GM12875 (cell line): ENCODE measurements around the gene PHPT1.
"Not testable (repeated sequence)": the region's sequence is repeated elsewhere in the genome, so short reads cannot be mapped to it uniquely, and the experiment has no call there.

Source experiments
- H3K4me3 ChIP-seq: one replicate; pipeline ENCODE4 v1.5.1; 2011; ENCODE audit warnings: low read depth, low read length, control low read depth
- TF ChIP-seq, protein P1 (sequence below): IDR thresholded peaks from 2 replicates; pipeline ENCODE4 v1.5.1; 2011; ENCODE audit warnings: low read depth, mild to moderate bottlenecking, control low read depth, inconsistent platforms, low read length, moderate library complexity, borderline replicate concordance; ENCODE audit not compliant: insufficient read depth

The PHPT1 gene

DNA sequence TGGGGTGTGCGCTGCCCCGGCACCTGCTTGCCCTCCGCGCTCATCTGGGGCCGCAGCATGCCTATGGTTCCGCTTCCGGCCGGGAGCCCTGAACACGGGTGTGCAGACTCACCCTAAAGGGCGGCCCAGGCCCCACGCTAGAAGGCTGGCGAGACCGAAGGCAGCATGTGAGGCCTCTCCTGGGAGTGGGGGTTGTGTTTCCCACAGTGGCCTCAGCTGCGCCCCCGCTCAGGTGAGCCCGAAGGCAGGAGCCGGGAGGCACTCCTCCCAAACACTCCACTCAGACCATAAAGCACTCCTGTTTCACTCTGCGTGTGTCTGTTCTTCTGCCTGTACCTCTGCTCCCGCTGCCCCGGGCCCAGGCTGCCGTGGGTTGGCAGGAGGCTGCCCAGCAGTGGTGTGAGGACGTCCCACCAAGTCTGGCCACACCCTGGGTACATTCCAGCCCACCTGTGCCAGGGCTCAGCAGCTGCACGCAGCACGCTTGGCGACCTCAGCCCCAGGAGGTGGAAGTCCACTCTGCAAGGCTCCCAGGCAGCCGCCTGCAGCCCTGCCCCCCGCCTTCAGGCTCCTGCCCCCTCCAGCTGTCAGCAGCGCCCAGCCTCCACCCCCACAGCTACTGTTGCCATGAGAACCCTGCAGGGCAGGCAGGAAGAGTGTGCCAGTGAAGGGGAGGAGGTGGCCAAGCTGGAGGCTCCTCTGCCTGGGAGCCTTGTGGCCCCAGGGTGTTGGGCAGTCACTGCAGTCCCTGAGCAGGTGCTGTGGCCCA is 8.1 kb upstream of the PHPT1 start:
- TF ChIP-seq, protein P1, sequence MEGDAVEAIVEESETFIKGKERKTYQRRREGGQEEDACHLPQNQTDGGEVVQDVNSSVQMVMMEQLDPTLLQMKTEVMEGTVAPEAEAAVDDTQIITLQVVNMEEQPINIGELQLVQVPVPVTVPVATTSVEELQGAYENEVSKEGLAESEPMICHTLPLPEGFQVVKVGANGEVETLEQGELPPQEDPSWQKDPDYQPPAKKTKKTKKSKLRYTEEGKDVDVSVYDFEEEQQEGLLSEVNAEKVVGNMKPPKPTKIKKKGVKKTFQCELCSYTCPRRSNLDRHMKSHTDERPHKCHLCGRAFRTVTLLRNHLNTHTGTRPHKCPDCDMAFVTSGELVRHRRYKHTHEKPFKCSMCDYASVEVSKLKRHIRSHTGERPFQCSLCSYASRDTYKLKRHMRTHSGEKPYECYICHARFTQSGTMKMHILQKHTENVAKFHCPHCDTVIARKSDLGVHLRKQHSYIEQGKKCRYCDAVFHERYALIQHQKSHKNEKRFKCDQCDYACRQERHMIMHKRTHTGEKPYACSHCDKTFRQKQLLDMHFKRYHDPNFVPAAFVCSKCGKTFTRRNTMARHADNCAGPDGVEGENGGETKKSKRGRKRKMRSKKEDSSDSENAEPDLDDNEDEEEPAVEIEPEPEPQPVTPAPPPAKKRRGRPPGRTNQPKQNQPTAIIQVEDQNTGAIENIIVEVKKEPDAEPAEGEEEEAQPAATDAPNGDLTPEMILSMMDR, result no peak
- no peak overlapping the region for H3K4me3 ChIP-seq

DNA sequence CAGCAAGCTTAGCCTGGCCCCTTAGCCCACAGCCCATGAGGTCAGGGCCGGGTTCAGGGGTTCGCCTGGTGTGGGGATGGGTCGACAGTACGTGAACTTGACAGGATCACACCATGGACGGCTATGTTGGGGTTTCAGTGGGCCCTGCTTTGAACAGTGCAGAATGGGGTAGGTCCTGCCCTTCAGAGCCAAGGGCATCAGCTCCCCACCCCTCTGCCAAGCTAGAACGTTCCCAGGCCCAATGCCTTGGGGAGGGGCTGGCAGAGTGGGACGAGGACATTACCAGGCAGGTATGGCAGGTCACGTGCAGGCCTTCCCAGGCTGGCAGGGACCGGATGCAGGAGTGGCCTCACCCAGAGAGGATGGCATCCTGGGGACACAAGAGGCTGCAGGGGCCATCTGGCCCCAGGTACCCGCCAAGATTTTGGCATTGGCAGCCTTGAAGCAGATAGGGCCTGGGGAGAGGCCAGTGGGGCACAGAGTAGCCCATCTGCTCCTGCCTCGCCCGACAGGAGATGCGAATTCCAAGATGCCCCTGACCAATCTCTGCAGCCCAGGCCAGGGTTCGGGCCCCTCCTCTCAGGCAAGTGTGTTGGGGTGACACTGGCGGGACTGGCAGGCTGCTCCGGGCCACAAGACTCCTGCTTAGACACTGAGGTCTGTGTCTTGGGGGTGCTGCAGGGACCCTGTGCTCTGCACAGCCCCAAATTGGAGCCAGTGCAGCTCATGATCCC is 7.4 kb upstream of the PHPT1 start:
- not testable (repeated sequence) for H3K4me3 ChIP-seq

DNA sequence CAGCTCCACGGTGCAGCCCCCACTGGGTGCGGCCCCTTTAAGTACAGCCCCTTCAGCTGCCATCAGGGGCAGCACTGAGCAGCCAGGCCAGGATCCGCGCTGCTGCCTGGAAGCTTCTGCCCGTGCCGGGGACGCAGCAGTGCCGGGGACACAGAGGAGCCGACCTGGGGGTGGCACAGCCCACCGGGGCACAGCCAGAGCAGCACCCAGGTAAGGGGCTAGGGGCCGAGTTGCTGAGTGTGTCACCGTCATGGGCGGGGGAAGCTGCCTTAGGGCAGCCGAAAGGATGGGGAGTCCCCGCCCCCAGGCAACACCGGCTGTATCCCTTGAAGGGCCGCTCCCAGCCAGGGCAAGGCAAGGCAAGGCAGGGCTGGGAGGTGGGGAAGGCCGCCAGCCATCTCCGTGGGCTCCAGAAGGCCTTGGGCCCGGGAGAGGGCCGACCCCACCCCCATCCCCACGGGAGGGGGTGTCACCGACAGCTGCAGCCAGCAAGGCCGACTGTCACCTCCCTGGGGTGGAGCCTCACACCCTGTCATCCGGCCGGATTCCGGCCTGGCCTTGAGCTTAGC is 6.7 kb upstream of the PHPT1 start, which contains the start of gene AJM1:
Gene AJM1 (plus strand): TSS at position 99 of the 569 bp plus-strand sequence. CDS start 1,937 bp downstream, outside the sequence.
- peak within 1 kb of the TSS; percentile 43 for H3K4me3 ChIP-seq
- TF ChIP-seq, protein P1, result peak; percentile 95

DNA sequence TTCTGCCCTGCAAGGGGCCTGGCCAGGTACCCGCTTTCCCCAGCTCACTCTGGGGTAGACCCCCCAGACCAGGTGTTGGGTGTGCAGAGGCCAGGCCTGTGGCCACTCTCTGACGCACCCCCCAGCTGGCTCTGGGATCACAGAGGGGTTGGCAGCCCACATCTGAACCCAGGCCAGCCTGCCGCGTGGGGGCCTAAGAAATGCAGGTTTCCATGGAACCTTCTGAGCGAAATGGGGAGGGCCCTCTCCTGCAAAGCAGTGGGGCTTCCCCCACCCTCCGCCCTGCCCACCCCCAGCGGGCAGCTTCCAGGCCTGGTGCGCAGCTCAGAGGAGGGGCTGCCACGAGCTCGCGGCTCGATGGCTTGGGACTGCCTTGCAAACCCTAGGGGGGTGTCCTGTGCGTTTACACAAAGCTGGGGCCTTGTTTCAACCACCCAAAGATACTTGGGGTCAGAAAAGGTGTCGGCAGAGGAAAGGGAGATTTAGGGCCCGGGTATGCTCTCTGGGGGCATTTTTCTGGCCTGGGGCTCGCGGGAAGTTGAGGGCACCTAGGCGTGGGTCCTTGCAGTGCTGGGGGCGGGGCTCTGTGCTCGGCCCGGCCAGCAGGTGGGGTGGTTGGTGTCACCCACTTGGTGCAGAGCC is 5.9 kb upstream of the PHPT1 start:
- H3K4me3 ChIP-seq, result not testable (repeated sequence)

DNA sequence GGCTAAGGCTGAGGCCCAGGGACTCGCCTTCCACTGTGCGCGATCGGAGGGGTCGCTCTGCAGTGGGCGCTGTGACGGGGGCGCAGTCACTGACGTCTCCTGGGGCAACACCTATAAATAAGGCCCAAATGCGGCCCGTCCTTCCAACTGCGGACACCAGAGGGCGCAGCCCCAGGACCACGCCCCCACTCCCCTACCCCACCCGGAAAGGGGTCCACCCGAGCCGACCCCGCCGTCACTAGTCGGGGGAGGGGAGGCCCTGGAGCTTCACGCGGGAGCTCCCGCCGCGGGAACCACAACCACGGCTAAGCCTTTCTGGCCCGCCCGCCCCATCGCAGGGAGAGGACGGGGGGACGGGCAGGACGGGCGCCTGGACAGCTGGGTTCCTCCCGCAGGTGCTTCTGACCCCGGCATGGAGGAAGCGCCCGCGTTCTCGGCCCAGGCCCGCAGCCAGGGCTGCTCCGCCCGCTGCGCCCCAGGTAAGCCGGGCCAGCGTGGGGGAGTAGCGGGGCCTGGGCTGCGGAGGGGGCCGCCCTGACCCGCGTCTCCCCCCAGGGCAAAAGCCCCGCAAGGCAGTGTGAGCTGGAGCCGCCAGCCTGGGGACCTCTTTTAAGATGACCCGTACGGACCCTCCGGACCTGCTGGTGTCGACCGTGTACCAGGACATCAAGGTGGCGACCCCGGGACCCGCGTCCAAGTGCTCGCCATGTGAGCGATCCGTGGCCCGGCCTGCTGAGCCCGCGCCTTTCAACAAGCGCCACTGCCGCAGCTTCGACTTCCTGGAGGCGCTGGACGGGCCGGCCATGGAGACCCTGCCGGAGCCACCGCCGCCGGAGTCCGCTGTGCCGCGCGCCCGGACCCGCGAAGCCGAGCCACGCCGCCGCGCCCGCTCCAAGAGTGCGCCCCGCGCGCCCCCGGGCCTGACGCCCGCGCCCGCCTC is 5.1 kb upstream of the PHPT1 start:
- H3K4me3 ChIP-seq, result not testable (repeated sequence)
- TF ChIP-seq, protein P1, result peak; percentile 59

DNA sequence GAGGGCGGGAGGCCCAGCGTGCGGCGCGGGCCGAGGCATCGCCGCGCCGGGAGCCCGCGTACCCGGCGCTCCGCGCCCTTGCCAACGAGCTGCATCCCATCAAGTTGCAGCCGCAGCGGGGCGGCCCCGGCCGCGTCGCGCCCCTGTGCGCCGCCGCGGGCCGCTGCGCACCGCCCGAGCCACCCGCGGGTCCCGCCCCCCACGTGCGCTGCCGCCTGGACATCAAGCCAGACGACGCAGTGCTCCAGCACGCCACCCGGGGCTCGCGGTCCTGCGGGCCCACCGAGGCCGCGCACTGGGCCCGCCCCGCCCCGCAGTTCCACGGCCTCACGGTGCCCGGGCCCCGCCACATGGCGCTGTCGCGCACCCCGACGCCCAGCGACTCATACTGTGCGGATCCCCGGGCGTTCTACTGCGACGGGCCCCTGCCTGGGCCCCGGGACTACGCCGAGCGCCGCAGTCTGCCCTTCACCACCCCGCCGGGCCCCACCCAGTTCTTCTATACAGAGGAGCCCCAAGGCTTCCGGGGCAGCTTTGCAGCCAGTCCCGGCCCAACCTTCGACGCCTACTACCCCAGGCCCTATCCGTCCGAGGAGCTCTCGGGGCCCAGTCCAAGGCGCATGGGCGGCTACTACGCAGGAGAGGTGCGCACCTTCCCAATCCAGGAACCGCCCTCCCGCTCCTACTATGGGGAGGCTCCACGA is 4.3 kb upstream of the PHPT1 start:
- TF ChIP-seq, protein P1, result no peak
- H3K4me3 ChIP-seq, result no peak overlapping the region
